NT2/D1 (cell line): ENCODE data around the gene PDE6B.
A peak's percentile ranks its signal among the peaks of the same experiment; 100 is the strongest.

Source experiments
- DNase-seq: peaks from one replicate; pipeline ENCODE4 v3.0.0-alpha.2; 2011; ENCODE audit warnings: low read depth, low spot score
- H3K27me3 ChIP-seq: 2 replicates; pipeline ENCODE4 v1.6.0; 2011; ENCODE audit warnings: mild to moderate bottlenecking; ENCODE audit not compliant: insufficient read length, insufficient read depth
- H3K36me3 ChIP-seq: 2 replicates; pipeline ENCODE4 v1.6.1; 2011; ENCODE audit warnings: mild to moderate bottlenecking, low read length, mixed read lengths; ENCODE audit not compliant: insufficient read depth, insufficient read length
- H3K4me1 ChIP-seq: 2 replicates; pipeline ENCODE4 v1.5.1; 2011; ENCODE audit not compliant: insufficient read depth, insufficient read length
- H3K4me3 ChIP-seq: 2 replicates; pipeline ENCODE4 v1.5.1; 2011; ENCODE audit warnings: low read depth; ENCODE audit not compliant: insufficient read length
- H3K9ac ChIP-seq: 2 replicates; pipeline ENCODE4 v1.6.0; 2011; ENCODE audit warnings: low read depth; ENCODE audit not compliant: insufficient read length
- H3K9me3 ChIP-seq: 2 replicates; pipeline ENCODE4 v1.5.1; 2011; ENCODE audit warnings: mild to moderate bottlenecking, low read length; ENCODE audit not compliant: insufficient read depth
- SUZ12 ChIP-seq: IDR thresholded peaks from 2 replicates; pipeline ENCODE4 v1.6.1; 2011; ENCODE audit not compliant: insufficient read length, insufficient read depth; ENCODE audit errors: extremely low read depth
- YY1 ChIP-seq: IDR thresholded peaks from 2 replicates; pipeline ENCODE4 v1.6.1; 2011; ENCODE audit not compliant: insufficient read length, insufficient read depth
- ZNF274 ChIP-seq: IDR thresholded peaks from 2 replicates; pipeline ENCODE4 v1.6.1; 2011; ENCODE audit warnings: mild to moderate bottlenecking, low read depth, low read length

Gene PDE6B

DNA sequence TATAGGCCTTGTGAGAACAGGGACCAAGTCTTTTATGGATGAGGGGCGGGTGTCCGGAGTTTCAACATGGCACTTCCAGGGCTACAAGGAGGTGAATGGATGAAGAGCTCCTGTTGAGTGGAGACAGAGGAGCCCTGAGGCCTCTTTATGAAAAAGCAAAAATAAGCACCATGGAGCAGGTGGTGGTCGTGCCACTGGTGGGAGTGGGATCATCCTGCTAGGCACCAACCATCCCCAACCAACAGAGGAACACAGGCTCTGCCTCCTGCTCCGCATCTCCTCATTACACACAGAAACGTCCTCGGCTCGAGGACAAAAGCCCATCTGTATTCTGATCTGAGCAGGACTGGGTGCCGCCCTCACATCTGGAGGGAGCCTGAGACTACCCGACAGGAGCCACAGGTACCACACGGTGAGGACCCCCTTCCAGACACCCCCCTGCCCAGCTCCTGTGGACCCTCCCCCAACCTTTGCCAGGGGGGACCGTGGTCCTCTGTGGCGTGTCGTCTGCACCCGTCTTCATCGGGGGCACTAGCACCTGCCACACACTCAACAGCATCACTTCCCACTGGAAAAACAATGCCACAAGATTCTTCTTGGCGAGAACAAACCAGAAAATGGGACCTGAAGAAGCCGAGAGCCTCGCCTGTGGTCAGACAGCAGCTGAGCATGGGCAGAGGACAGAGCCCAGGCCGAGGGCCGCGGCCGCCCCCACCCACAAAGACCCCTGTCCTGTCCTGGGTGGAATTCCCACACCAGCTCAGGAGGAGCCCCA, 3.9 kb upstream of the PDE6B start:
- Histone ChIP-seq H3K4me3 (no peak overlapping the region), H3K9ac (no peak overlapping the region), H3K36me3 (no peaks in the 10 kb centered on the region), H3K4me1 (peaks cover 33% of the 10 kb centered on the region), H3K27me3 (no peaks in the 10 kb centered on the region), H3K9me3 (no peaks in the 10 kb centered on the region)
- TF ChIP-seq YY1 (no peak), SUZ12 (no peak), ZNF274 (no peak)
- no peak for DNase-seq

DNA sequence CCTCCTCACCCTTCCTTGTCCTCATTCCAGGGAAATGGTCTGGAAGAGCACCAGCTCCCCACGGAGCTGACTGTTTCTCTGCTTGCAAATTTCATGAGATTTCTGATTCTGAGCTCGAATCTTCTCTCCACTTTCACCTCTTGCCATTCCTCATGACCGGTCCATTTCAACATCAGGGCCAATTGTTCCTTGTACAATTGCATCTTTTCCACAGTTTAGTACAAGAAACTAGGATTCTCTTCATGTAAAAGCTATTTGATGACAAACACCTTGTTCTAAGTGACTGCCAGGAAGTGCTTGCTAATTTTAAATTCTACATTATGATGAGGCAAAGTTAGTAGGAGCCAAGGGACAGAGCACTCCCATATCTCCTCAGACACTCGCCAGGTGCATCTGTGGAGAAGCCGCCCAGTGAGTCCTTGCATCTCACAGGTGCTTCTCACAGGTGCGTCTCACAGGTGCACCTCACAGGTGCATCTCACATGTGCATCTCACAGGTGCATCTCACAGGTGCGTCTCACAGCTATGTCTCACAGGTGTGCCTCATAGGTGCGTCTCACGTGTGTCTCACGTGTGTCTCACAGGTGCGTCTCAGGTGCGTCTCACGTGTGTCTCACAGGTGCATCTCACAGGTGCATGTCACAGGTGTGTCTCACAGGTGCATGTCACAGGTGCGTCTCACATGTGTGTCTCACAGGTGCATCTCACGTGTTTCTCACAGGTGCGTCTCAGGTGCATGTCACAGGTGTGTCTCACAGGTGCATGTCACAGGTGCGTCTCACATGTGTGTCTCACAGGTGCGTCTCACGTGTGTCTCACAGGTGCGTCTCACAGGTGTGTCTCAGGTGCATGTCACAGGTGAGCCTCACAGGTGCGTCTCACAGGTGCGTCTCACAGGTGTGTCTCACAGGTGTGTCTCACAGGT, 3.0 kb upstream of the PDE6B start:
- no peak for DNase-seq
- TF ChIP-seq SUZ12: no peak
- TF ChIP-seq ZNF274: no peak
- TF ChIP-seq YY1: no peak
- no peak overlapping the region for H3K9ac ChIP-seq
- no peaks in the 10 kb centered on the region for H3K36me3 ChIP-seq
- peaks cover 37% of the 10 kb centered on the region for H3K4me1 ChIP-seq
- no peaks in the 10 kb centered on the region for H3K27me3 ChIP-seq
- H3K4me3 ChIP-seq: no peak overlapping the region
- no peaks in the 10 kb centered on the region for H3K9me3 ChIP-seq

DNA sequence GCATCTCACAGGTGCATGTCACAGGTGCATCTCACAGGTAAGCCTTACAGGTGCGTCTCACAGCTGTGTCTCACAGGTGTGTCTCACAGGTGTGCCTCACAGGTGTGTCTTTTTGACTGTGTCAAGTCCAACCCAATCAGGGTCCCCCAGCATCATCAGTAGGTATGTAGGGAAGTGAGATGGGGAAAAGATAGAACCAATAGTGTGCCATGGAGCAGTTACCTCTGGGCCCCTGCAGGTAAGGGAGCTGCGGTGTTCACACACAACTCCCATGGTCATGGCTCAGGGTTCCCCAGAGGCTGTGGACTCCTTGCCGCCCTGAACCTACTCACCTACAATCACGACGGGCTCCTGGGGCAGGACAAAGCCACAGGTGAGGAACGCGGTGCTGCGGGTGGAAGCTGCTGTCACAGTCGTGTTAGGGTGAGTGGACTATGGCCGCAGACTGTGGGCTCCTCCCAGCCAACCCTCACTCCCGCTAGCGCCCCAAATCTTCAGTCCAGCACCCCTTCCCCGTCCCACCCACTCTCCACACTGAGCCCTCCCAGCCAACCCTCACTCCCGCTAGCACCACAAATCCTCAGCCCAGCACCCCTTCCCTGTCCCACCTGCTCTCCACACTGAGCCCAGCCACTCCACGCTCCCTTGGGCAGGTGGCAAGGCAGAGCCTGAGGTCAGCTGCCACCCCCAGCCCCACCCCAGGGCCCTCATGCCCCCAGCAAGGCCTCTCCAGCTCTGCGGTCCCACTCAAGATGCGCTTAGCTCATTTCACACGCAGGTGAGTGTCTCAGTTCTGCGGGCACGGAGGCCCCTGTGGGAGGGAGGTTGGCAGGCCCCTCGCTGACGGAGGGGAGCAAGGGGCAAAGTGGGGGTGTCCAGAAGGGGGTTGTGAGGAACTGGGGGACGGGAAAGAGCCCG, 2.1 kb upstream of the PDE6B start:
- no peak for DNase-seq
- Histone ChIP-seq H3K4me3 (no peak overlapping the region), H3K36me3 (no peaks in the 10 kb centered on the region), H3K27me3 (no peaks in the 10 kb centered on the region), H3K9me3 (no peaks in the 10 kb centered on the region), H3K9ac (peak overlapping the region; percentile 10), H3K4me1 (peaks cover 35% of the 10 kb centered on the region)
- TF ChIP-seq YY1: no peak
- no peak for TF ChIP-seq SUZ12
- no peak for TF ChIP-seq ZNF274

DNA sequence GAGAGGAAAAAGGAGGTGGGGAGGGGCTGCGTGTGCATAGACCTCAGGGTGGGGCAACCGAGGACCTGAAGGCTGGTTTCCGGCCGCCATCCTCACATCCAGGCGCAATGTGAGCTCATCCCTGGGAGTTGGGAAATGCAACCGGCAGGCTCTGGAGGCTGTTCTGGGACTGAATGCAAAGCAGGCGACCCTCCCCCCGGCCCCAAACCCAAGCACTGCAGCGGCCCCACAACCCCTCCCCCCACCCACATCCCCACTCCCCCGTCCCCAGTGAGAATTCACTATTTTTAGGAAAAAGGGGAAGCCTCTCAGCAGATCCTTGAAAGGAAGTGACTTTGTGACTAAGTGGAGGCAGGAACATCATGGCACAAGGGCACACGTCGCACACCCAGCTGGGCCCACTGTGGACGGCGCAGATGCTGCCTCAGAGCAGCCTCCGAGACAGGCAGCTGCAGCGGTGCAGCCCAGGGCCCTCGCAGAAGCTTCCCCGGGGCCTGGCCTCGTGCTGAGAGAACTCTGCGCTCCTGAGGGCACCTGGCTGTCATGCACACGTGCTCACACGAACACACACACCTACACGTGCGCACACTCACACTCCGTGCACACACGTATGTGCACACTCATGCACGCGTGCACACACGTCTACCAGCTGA, 1.3 kb upstream of the PDE6B start:
- no peaks in the 10 kb centered on the region for H3K36me3 ChIP-seq
- no peak for TF ChIP-seq SUZ12
- no peak for TF ChIP-seq YY1
- no peak for TF ChIP-seq ZNF274
- H3K9ac ChIP-seq: peak overlapping the region; percentile 53
- H3K4me3 ChIP-seq: no peak overlapping the region
- no peaks in the 10 kb centered on the region for H3K9me3 ChIP-seq
- DNase-seq: no peak
- H3K27me3 ChIP-seq: no peaks in the 10 kb centered on the region
- peaks cover 38% of the 10 kb centered on the region for H3K4me1 ChIP-seq

DNA sequence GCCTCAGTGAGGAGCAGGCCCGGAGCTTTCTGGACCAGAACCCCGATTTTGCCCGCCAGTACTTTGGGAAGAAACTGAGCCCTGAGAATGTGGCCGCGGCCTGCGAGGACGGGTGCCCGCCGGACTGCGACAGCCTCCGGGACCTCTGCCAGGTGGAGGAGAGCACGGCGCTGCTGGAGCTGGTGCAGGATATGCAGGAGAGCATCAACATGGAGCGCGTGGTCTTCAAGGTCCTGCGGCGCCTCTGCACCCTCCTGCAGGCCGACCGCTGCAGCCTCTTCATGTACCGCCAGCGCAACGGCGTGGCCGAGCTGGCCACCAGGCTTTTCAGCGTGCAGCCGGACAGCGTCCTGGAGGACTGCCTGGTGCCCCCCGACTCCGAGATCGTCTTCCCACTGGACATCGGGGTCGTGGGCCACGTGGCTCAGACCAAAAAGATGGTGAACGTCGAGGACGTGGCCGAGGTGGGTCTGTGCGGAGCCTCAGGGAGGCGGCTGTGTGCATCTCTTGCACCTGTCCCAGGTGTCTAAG, 323 bp downstream of the PDE6B start:
- Histone ChIP-seq H3K36me3 (no peaks in the 10 kb centered on the region), H3K4me1 (peaks cover 45% of the 10 kb centered on the region), H3K27me3 (no peaks in the 10 kb centered on the region), H3K9me3 (no peaks in the 10 kb centered on the region), H3K9ac (peak overlapping the region; percentile 68), H3K4me3 (peak overlapping the region; percentile 3)
- TF ChIP-seq ZNF274: no peak
- TF ChIP-seq YY1: no peak
- TF ChIP-seq SUZ12: no peak
- no peak for DNase-seq
